ENCODE measurements around the gene RAPGEF2.

RAPGEF2 gene

DNA sequence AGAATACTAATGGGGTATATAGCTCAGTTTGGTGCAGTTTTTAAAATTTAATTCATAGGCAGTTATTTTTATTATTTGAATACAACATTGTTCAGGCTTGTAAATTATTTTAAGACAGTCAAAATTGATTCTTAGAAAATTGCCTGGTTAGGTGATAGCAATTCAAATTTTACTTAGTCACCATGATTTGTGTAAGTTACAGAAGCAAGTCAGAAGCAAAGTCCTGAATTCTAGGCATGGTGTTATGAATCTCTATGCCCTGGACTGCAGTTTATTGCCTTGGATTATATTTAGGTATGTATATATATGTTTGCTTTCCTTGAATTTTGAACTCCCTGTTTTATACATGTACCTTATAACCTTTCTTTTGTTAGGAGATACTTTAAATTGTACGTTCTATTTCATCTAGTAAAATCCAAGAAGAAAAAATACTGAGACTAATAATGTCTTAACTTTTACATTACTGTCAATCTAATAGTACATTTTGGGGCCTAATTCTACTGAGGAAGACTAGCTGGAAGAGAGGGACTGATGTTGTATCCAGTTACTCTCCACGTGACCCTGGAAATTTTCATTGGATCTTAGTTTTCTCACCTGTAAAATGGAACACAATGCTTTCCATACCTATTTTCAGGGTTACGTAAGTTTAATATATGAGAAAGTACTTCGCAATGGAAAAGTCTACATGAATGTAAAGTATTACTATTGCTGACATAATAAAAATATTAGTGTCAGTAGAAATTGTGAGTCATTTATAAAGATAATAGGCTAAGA, 25.1 kb downstream of the RAPGEF2 start:
- in situ Hi-C loops (cut with HindIII; ENCODE audit: low pct_ligation_motif_present, low pct_unique_long_range_greater_than_20kb, low sequenced_read_pairs), result no loop called here
- no peak for DNase-seq

GRCh38 chr4:159129814-159130550, 27.1 kb downstream of the RAPGEF2 start:
- DNase-seq, result no peak

GRCh38 chr4:159131564-159131963, 28.7 kb downstream of the RAPGEF2 start:
- no peak for DNase-seq

More at GRCh38 chr4:159129814-159130550, 27.1 kb downstream of the RAPGEF2 start:
- in situ Hi-C loops (cut with HindIII; ENCODE audit: low pct_ligation_motif_present, low pct_unique_long_range_greater_than_20kb, low sequenced_read_pairs), result no loop called here

GRCh38 chr4:159134429-159134828, 31.6 kb downstream of the RAPGEF2 start:
- DNase-seq, result no peak
- in situ Hi-C loops (cut with HindIII; ENCODE audit: low pct_ligation_motif_present, low pct_unique_long_range_greater_than_20kb, low sequenced_read_pairs), result no loop called here

More at GRCh38 chr4:159131564-159131963, 28.7 kb downstream of the RAPGEF2 start:
- in situ Hi-C loops (cut with HindIII; ENCODE audit: low pct_ligation_motif_present, low pct_unique_long_range_greater_than_20kb, low sequenced_read_pairs), result no loop called here

GRCh38 chr4:159137176-159137575, 34.3 kb downstream of the RAPGEF2 start:
- DNase-seq, result no peak
- in situ Hi-C loops (cut with HindIII; ENCODE audit: low pct_ligation_motif_present, low pct_unique_long_range_greater_than_20kb, low sequenced_read_pairs), result no loop called here

GRCh38 chr4:159138436-159138835, 35.6 kb downstream of the RAPGEF2 start:
- in situ Hi-C loops (cut with HindIII; ENCODE audit: low pct_ligation_motif_present, low pct_unique_long_range_greater_than_20kb, low sequenced_read_pairs), result no loop called here
- DNase-seq, result no peak

GRCh38 chr4:159141193-159141592, 38.3 kb downstream of the RAPGEF2 start:
- in situ Hi-C loops (cut with HindIII; ENCODE audit: low pct_ligation_motif_present, low pct_unique_long_range_greater_than_20kb, low sequenced_read_pairs), result no loop called here
- no peak for DNase-seq

- no peak for DNase-seq
- in situ Hi-C loops (cut with HindIII; ENCODE audit: low pct_ligation_motif_present, low pct_unique_long_range_greater_than_20kb, low sequenced_read_pairs), result no loop called here
Observed at GRCh38 chr4:159142241-159142640, 39.4 kb downstream of the RAPGEF2 start.

GRCh38 chr4:159142681-159143384, 40.0 kb downstream of the RAPGEF2 start:
- DNase-seq, result no peak
- in situ Hi-C loops (cut with HindIII; ENCODE audit: low pct_ligation_motif_present, low pct_unique_long_range_greater_than_20kb, low sequenced_read_pairs), result no loop called here

- in situ Hi-C loops (cut with HindIII; ENCODE audit: low pct_ligation_motif_present, low pct_unique_long_range_greater_than_20kb, low sequenced_read_pairs), result no loop called here
- no peak for DNase-seq
Observed at GRCh38 chr4:159143687-159144086, 40.8 kb downstream of the RAPGEF2 start.

DNA sequence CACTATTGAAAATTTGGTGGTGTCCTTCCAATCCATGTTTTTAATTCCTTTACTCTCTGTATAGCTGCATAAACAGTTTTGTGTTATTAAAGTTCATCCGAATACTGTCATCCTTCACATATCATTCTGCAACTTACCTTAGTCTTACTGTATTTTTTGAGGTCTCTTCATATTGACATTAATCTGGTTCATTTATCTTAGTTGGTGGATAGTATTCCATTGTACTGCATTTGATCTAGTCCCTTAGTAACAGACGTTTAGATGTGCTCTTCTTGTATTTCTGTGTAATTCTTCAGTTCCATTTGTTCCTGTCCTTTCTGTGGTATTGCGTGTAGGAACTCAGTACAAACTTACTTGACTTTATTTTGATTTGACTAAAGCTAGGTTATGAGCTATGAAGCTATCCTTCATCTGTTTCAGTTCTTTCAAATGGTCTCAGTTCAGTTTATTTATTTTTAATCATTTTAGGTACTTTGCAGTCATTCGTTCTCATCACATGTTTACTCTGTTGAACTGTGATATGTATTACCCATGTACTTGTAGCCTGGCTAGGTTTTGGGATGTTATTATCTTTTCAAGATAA, 41.3 kb downstream of the RAPGEF2 start:
- in situ Hi-C loops (cut with HindIII; ENCODE audit: low pct_ligation_motif_present, low pct_unique_long_range_greater_than_20kb, low sequenced_read_pairs), result no loop called here
- no peak for DNase-seq

DNA sequence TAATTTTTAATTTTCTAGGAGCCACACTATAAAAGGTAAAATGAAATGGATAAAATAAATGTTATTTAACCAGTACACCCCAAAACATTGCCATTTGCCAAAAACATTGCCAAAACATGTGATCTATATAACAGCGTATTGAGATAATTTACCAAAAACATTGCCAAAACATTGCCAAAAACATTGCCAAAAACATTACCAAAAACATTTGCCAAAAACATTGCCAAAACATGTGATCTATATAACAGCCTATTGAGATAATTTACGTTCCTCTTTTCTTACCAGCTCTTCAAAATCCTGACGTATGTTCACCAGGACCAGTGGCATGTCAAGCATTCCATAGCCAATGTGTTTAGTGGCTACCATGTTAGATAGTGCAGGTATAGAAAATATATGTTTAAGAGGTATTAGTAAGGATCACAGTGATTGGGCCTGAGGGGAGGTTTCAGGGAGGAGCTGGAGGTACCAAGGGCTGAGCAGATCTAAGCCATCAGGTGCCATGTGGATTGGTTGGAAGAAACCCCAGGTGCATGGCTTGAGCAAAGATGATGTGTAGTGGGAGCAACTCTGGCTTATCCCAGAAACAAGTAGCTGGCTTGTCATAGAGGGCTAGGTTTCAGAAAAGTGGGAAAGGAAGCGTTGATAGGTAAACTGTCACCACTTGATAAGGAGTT, 42.6 kb downstream of the RAPGEF2 start:
- no peak for DNase-seq

DNA sequence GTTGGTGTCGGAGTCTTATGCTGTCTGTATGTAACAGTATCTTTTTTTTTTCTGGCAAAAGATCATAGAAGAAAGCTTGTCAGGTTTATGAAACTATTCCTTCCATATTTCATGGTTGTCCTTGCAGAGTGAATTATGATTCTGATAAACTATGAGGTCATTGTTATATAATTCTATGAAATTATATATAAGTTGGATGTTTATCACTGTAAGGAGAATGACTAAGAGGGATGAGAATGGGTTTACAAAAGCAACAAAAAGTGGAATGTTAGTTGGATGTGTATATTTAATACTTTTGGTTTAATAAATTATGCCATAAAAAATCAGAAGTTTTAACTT, 43.1 kb downstream of the RAPGEF2 start:
- in situ Hi-C loops (cut with HindIII; ENCODE audit: low pct_ligation_motif_present, low pct_unique_long_range_greater_than_20kb, low sequenced_read_pairs), result no loop called here
- DNase-seq, result no peak

More for the DNA sequence above, 42.6 kb downstream of the RAPGEF2 start:
- in situ Hi-C loops (cut with HindIII; ENCODE audit: low pct_ligation_motif_present, low pct_unique_long_range_greater_than_20kb, low sequenced_read_pairs), result no loop called here

- in situ Hi-C loops (cut with HindIII; ENCODE audit: low pct_ligation_motif_present, low pct_unique_long_range_greater_than_20kb, low sequenced_read_pairs), result no loop called here
- no peak for DNase-seq
Observed at GRCh38 chr4:159146488-159146887, 43.6 kb downstream of the RAPGEF2 start.

- DNase-seq, result no peak
- in situ Hi-C loops (cut with HindIII; ENCODE audit: low pct_ligation_motif_present, low pct_unique_long_range_greater_than_20kb, low sequenced_read_pairs), result no loop called here
Observed at GRCh38 chr4:159148441-159148840, 45.6 kb downstream of the RAPGEF2 start.

- no peak for DNase-seq
- in situ Hi-C loops (cut with HindIII; ENCODE audit: low pct_ligation_motif_present, low pct_unique_long_range_greater_than_20kb, low sequenced_read_pairs), result no loop called here
Observed at GRCh38 chr4:159149666-159150065, 46.8 kb downstream of the RAPGEF2 start.

DNA sequence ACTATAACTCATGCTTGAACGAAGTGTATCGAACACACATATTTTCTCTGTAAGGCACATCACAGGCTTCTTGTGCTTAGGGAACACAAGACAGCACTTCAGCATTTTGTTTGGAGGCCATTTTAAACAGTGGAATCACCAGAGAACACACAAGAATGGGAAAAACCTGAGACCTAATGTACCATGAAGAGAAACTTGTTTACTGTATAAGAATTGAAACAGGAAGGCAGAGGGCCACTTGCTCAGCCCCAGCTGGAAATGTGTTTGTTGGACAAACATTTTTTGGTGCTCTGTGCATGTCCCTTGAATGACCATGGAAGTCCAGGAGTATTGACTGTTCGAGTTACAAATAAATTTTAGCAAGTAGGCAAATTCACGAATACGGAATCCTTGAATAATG, 47.5 kb downstream of the RAPGEF2 start:
- DNase-seq, result no peak
- in situ Hi-C loops (cut with HindIII; ENCODE audit: low pct_ligation_motif_present, low pct_unique_long_range_greater_than_20kb, low sequenced_read_pairs), result no loop called here

GRCh38 chr4:159150821-159151390, 48.0 kb downstream of the RAPGEF2 start:
- DNase-seq, result no peak
- in situ Hi-C loops (cut with HindIII; ENCODE audit: low pct_ligation_motif_present, low pct_unique_long_range_greater_than_20kb, low sequenced_read_pairs), result no loop called here
